Testis (tissue), 3 donors: ENCODE measurements around the gene OR5F1. TPM values are rescaled to one million over a fixed set of nuclear protein-coding genes. Genes with fewer than 3 reads are reported as not detected.

Experiments used
- DNase-seq: peaks from one replicate; pipeline ENCODE4 v3.0.0-alpha.2; 2019
- H3K27ac ChIP-seq, 2 donors: fragments of 200-600 bp; sonication (generic); one replicate each; pipeline ENCODE4 v1.5.1; 2019
- H3K27me3 ChIP-seq: fragments of 200-600 bp; sonication (generic); one replicate; pipeline ENCODE4 v1.5.1; 2019
- H3K36me3 ChIP-seq: fragments of 200-600 bp; sonication (generic); one replicate; pipeline ENCODE4 v1.5.1; 2017; ENCODE audit warnings: low read depth; ENCODE audit errors: missing control alignments
- H3K4me1 ChIP-seq: fragments of 200-600 bp; sonication (generic); one replicate; pipeline ENCODE4 v1.5.1; 2019
- H3K4me3 ChIP-seq, 2 donors: fragments of 200-600 bp; sonication (generic); one replicate each; pipeline ENCODE4 v1.5.1; 2017 to 2019
- H3K9me3 ChIP-seq: fragments of 200-600 bp; sonication (generic); one replicate; pipeline ENCODE4 v1.5.1; 2017
- CTCF ChIP-seq, 3 experiments: fragments of 450-650 bp in 2 of 3; fragments of 200-600 bp in 1 of 3; sonication (generic) in 1 of 3; IDR thresholded peaks; one replicate each; pipeline ENCODE4 v1.5.1; 2016 to 2019; ENCODE audit warnings: antibody characterized with exemption in 3 of 3, mild to moderate bottlenecking in 2 of 3, moderate library complexity in 1 of 3
- POLR2A ChIP-seq: fragments of 450-650 bp; IDR thresholded peaks from one replicate; pipeline ENCODE4 v1.6.1; 2017; ENCODE audit warnings: antibody characterized with exemption, mild to moderate bottlenecking, moderate library complexity
- WGBS, 2 donors: methylation state at CpG; one replicate each; pipeline ENCODE4 v1.1.5; 2018; 5-methylcytosine and 5-hydroxymethylcytosine counted together
- intact Hi-C: fragments of 100-400 bp; cut with DNase I; formaldehyde crosslinking; loops from one replicate; pipeline ENCODE4 v1.15.1; 2023; ENCODE audit warnings: low total_unique reads
- polyA plus RNA-seq: library from polyadenylated mRNA; stranded (reverse); fragments of 350-450 nt; fragmentation: Illumina TruSeq; extraction: RNeasy Lipid Tissue Mini Kit (QIAGEN cat#74804); gene quantifications from one replicate; pipeline ENCODE4 v1.2.3, GENCODE V29; 2014; ENCODE audit warnings: low read depth, low replicate concordance; ENCODE audit not compliant: insufficient read depth
- total RNA-seq, 2 donors: library from RNA; depleted of rRNA; stranded (reverse); fragments of >200 nt; gene quantifications; one replicate each; pipeline ENCODE4 v1.2.3, GENCODE V29; 2016

OR5F1 gene
- total and polyA plus RNA-seq, 3 donors from 2014 or later = not detected

GRCh38 chr11:55969845-55970244 lies 24.6 kb downstream of the OR5F1 start, which contains the start of gene OR10AG1:
TSS of gene OR10AG1 (minus strand) at chr11:55969945. CDS start at chr11:55969907, 38 bp downstream.
- 89 to 90% methylated on average over 2 of the region's 2 CpGs for WGBS, 2 donors
- Histone ChIP-seq H3K4me3 (no peak within 1 kb of the TSS), H3K36me3 (no peaks in the 10 kb centered on the region), H3K27me3 (no peaks in the 10 kb centered on the region), H3K9me3 (no peaks in the 10 kb centered on the region), H3K27ac (no peak within 1 kb of the TSS), H3K4me1 (no peaks in the 10 kb centered on the region)
- TF ChIP-seq POLR2A = no peak
- TF ChIP-seq CTCF (IDR thresholded peaks at IDR 0.05) = no peak
- DNase-seq = no peak
- intact Hi-C loops = no loop called here

GRCh38 chr11:55967914-55968313 lies 26.5 kb downstream of the OR5F1 start:
- H3K27me3 ChIP-seq = no peaks in the 10 kb centered on the region
- no peaks in the 10 kb centered on the region for H3K9me3 ChIP-seq
- 82 to 83% methylated on average over 5 of the region's 5 CpGs for WGBS, 2 donors
- no peaks in the 10 kb centered on the region for H3K36me3 ChIP-seq
- TF ChIP-seq CTCF (IDR thresholded peaks at IDR 0.05) (no peak), POLR2A (no peak)
- no peak overlapping the region for H3K4me3 ChIP-seq
- no peak for DNase-seq
- intact Hi-C loops = no loop called here
- no peak overlapping the region for H3K27ac ChIP-seq
- H3K4me1 ChIP-seq = no peaks in the 10 kb centered on the region

GRCh38 chr11:55966391-55966790 lies 28.0 kb downstream of the OR5F1 start:
- TF ChIP-seq CTCF (IDR thresholded peaks at IDR 0.05) (no peak), POLR2A (no peak)
- Histone ChIP-seq H3K27ac (no peak overlapping the region), H3K9me3 (no peaks in the 10 kb centered on the region), H3K4me3 (no peak overlapping the region), H3K27me3 (no peaks in the 10 kb centered on the region), H3K36me3 (no peaks in the 10 kb centered on the region), H3K4me1 (no peaks in the 10 kb centered on the region)
- DNase-seq = no peak
- WGBS, 2 donors = 79% methylated on average over 2 of the region's 2 CpGs
- intact Hi-C loops = no loop called here

- Histone ChIP-seq H3K27me3 (no peaks in the 10 kb centered on the region), H3K4me3 (no peak overlapping the region), H3K9me3 (no peaks in the 10 kb centered on the region), H3K4me1 (no peaks in the 10 kb centered on the region), H3K27ac (no peak overlapping the region), H3K36me3 (no peaks in the 10 kb centered on the region)
- intact Hi-C loops = no loop called here
- no peak for DNase-seq
- TF ChIP-seq POLR2A (no peak), CTCF (IDR thresholded peaks at IDR 0.05) (no peak)
- WGBS, 2 donors = 33 to 44% methylated on average over 4 of the region's 4 CpGs
These were observed 37.9 kb downstream of the OR5F1 start for GRCh38 chr11:55956521-55956920.

GRCh38 chr11:55949330-55949729 lies 45.1 kb downstream of the OR5F1 start:
- no peaks in the 10 kb centered on the region for H3K27me3 ChIP-seq
- TF ChIP-seq POLR2A (no peak), CTCF (IDR thresholded peaks at IDR 0.05) (no peak)
- WGBS, 2 donors = 76 to 81% methylated on average over 4 of the region's 4 CpGs
- no peaks in the 10 kb centered on the region for H3K4me1 ChIP-seq
- H3K27ac ChIP-seq = no peak overlapping the region
- no peak overlapping the region for H3K4me3 ChIP-seq
- no peak for DNase-seq
- intact Hi-C loops = no loop called here
- no peaks in the 10 kb centered on the region for H3K36me3 ChIP-seq
- H3K9me3 ChIP-seq = no peaks in the 10 kb centered on the region
